GM10266 (cell line): ENCODE data around the gene TAT.

Experiments used
- DNase-seq: peaks from one replicate; pipeline ENCODE4 v3.0.0; 2012; ENCODE audit errors: extremely low spot score
- CTCF ChIP-seq: IDR thresholded peaks from 2 replicates; pipeline ENCODE4 v1.5.1; 2012; ENCODE audit warnings: mild to moderate bottlenecking, low read depth; ENCODE audit not compliant: control insufficient read depth, insufficient read depth; ENCODE audit errors: missing control alignments

Gene TAT

GRCh38 chr16:71532366-71532765 lies 44.5 kb downstream of the TAT start:
- no peak for DNase-seq
- no peak for TF ChIP-seq CTCF

GRCh38 chr16:71528863-71529262 lies 48.0 kb downstream of the TAT start:
- no peak for TF ChIP-seq CTCF
- no peak for DNase-seq

- TF ChIP-seq CTCF, result no peak
- DNase-seq, result no peak
These were observed 48.6 kb downstream of the TAT start for GRCh38 chr16:71528257-71528656.

- no peak for TF ChIP-seq CTCF
- DNase-seq, result no peak
These were observed 50.7 kb downstream of the TAT start, which contains the start of gene CHST4 for GRCh38 chr16:71526111-71526631. CHST4 (plus strand) TSS chr16:71526426; CDS start chr16:71536678, 10,252 bp downstream.

GRCh38 chr16:71524566-71525553 lies 52.0 kb downstream of the TAT start:
- DNase-seq, result no peak
- no peak for TF ChIP-seq CTCF

GRCh38 chr16:71520550-71520949 lies 56.3 kb downstream of the TAT start:
- no peak for TF ChIP-seq CTCF

More at GRCh38 chr16:71520550-71520949, 56.3 kb downstream of the TAT start:
- no peak for DNase-seq
